Measurements from ENCODE around the gene FGFBP3. TPM values are rescaled to one million over a fixed set of nuclear protein-coding genes. Genes with fewer than 3 reads are reported as not detected.

FGFBP3 gene
- total and polyA plus RNA-seq, 2 donors (not counting 3 experiments of a cell fraction or from before 2014, with no cell fraction given), result 0.11 to 0.38 TPM

GRCh38 chr10:91883549-91884444, 25.5 kb downstream of the FGFBP3 start:
- CTCF ChIA-PET, result interaction anchor here (1.7 kb wide), 1 partner anchor 29 kb away, joined by 6 read pairs; no protein-coding TSS in a partner anchor
- peak overlapping the region; percentile 77 for H2AFZ ChIP-seq (ENCODE audit: low read depth, low read length)

More at GRCh38 chr10:91883549-91884444, 25.5 kb downstream of the FGFBP3 start:
- Histone ChIP-seq H3K4me1 (ENCODE audit: control insufficient read depth, extremely low read depth, insufficient read depth, low read length) (peaks cover 12% of the 10 kb centered on the region), H3K4me3 (replicated peaks in 1 of 3; ENCODE audit: insufficient read depth in 1 of 3, low read depth in 1 of 3, low read length in 3 of 3) (no peak overlapping the region), H3K9me1 (replicated peaks; ENCODE audit: control insufficient read depth, extremely low read depth, insufficient read depth, low read length) (no peaks in the 10 kb centered on the region), H3K9ac (replicated peaks; ENCODE audit: extremely low read depth, insufficient read depth, low read length) (no peak overlapping the region), H3K27ac (ENCODE audit: insufficient read depth, low read depth, low read length) (no peak overlapping the region), H3K27me3 (ENCODE audit: control insufficient read depth in 2 of 2, insufficient read depth in 2 of 2, low read length in 2 of 2) (no peaks in the 10 kb centered on the region), H3K9me3 (replicated peaks; ENCODE audit: control insufficient read depth, insufficient read depth, low read length) (no peaks in the 10 kb centered on the region), H4K20me1 (replicated peaks; ENCODE audit: control insufficient read depth, extremely low read depth, insufficient read depth, low read length) (no peaks in the 10 kb centered on the region), H3K4me2 (ENCODE audit: insufficient read depth, low read length) (no peak overlapping the region), H3K79me2 (ENCODE audit: control insufficient read depth, insufficient read depth, low read length) (no peaks in the 10 kb centered on the region), H3K36me3 (ENCODE audit: control insufficient read depth in 2 of 2, extremely low read depth in 1 of 2, insufficient read depth in 2 of 2, low read length in 2 of 2) (no peaks in the 10 kb centered on the region)
- DNase-seq (ENCODE audit: low read depth, low spot score) (no peak), FAIRE-seq (no peak)
- intact Hi-C loops (cut with micrococcal nuclease) (no loop called here), dilution Hi-C loops (cut with MboI; ENCODE audit: extremely low pct_ligation_motif_present, low sequenced_read_pairs) (no loop called here)
- no TSS peak for BruUV-seq (replicated peaks)
- TF ChIP-seq JUN (IDR thresholded peaks at IDR 0.05; ENCODE audit: borderline replicate concordance, insufficient read depth, insufficient read length, low read depth), result no peak
- no peak for TF ChIP-seq EZH2 (IDR thresholded peaks at IDR 0.05; ENCODE audit: borderline replicate concordance, low read depth, low read length, severe bottlenecking)
- TF ChIP-seq GATA2 (IDR thresholded peaks at IDR 0.05; ENCODE audit: insufficient read depth, insufficient read length, low read depth, low read length), result no peak
- no peak for TF ChIP-seq FOS (IDR thresholded peaks at IDR 0.05; ENCODE audit: borderline replicate concordance, insufficient read depth, low read length)
- TF ChIP-seq MYC (IDR thresholded peaks at IDR 0.05; ENCODE audit: low read depth, low read length), result no peak
- TF ChIP-seq CTCF (IDR thresholded peaks at IDR 0.05; ENCODE audit: extremely low read depth in 1 of 2, insufficient read depth in 1 of 2, low read depth in 1 of 2, low read length in 2 of 2), result no peak
- TF ChIP-seq POLR2A (IDR thresholded peaks at IDR 0.05; ENCODE audit: low read depth, low read length), result no peak
- TF ChIP-seq, protein P1, sequence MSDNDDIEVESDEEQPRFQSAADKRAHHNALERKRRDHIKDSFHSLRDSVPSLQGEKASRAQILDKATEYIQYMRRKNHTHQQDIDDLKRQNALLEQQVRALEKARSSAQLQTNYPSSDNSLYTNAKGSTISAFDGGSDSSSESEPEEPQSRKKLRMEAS (IDR thresholded peaks at IDR 0.05; ENCODE audit: insufficient read depth, insufficient read length), result no peak
- TF ChIP-seq POLR2AphosphoS5 (IDR thresholded peaks at IDR 0.05; ENCODE audit: insufficient read depth, low read depth, low read length), result no peak
- POLR2A ChIA-PET, result interaction anchor here (0.5 kb wide), 1 partner anchor 13 kb away, joined by 3 read pairs; no protein-coding TSS in a partner anchor

Measured in endothelial cell of umbilical vein (primary cell).